Measurements from ENCODE around the gene FICD. TPM values are rescaled to one million over a fixed set of nuclear protein-coding genes. Genes with fewer than 3 reads are reported as not detected.

FICD gene
- polyA plus RNA-seq, 2 of the 4 experiments (the other 2 are of a cell fraction), result 1.7 to 2.5 TPM

- POLR2A ChIA-PET, result no interaction called here
- Histone ChIP-seq H3K4me2 (no peak overlapping the region), H3K9me3 (peaks cover 14% of the 10 kb centered on the region), H3K4me3 (no peak overlapping the region), H3K27ac (no peak overlapping the region), H3K4me1 (no peaks in the 10 kb centered on the region)
- WGBS (ENCODE audit: missing lambda C conversion rate), result 0% methylated on average over 2 of the region's 2 CpGs
- ATAC-seq, result no peak
- DNase-seq (ENCODE audit: low read depth in 1 of 2, low spot score in 1 of 2), result no peak
- FAIRE-seq, result no peak
- no peak for TF ChIP-seq RNF2 (IDR thresholded peaks at IDR 0.05; ENCODE audit: borderline replicate concordance, low read depth)
- TF ChIP-seq FOSL2 (IDR thresholded peaks at IDR 0.05), result no peak
- TF ChIP-seq FOSL2 (CRISPR knock-in tag; IDR thresholded peaks at IDR 0.05), result no peak
- no peak for TF ChIP-seq CEBPB (IDR thresholded peaks at IDR 0.05)
- TF ChIP-seq HEYL (CRISPR knock-in tag; IDR thresholded peaks at IDR 0.05), result no peak
- no peak for TF ChIP-seq MYC (IDR thresholded peaks at IDR 0.05; ENCODE audit: borderline replicate concordance, low read length)
- no peak for TF ChIP-seq HDAC2 (IDR thresholded peaks at IDR 0.05)
- TF ChIP-seq BCL3 (IDR thresholded peaks at IDR 0.05), result no peak
- TF ChIP-seq HOXA7 (CRISPR knock-in tag; IDR thresholded peaks at IDR 0.05), result no peak
- TF ChIP-seq USF2 (IDR thresholded peaks at IDR 0.05), result no peak
- CTCF ChIA-PET, result interaction anchor here (0.6 to 1.4 kb wide), 2 partner anchors 10 to 287 kb away, joined by 3 to 4 read pairs; no protein-coding TSS in a partner anchor
Observed at GRCh38 chr12:108502922-108503321, 12.2 kb upstream of the FICD start.

GRCh38 chr12:108505129-108505528 is 9.9 kb upstream of the FICD start:
- Histone ChIP-seq H3K4me1 (no peaks in the 10 kb centered on the region), H3K27ac (no peak overlapping the region), H3K9me3 (peaks cover 23% of the 10 kb centered on the region), H3K4me2 (no peak overlapping the region), H3K4me3 (no peak overlapping the region)
- ATAC-seq (no peak), DNase-seq (ENCODE audit: low read depth in 1 of 2, low spot score in 1 of 2) (no peak), FAIRE-seq (no peak)
- TF ChIP-seq KDM1A (IDR thresholded peaks at IDR 0.05; ENCODE audit: low read depth) (no peak), HEYL (CRISPR knock-in tag; IDR thresholded peaks at IDR 0.05) (no peak), CBX2 (IDR thresholded peaks at IDR 0.05; ENCODE audit: borderline replicate concordance, low read depth) (no peak), FOSL2 (IDR thresholded peaks at IDR 0.05) (no peak), FOSL2 (CRISPR knock-in tag; IDR thresholded peaks at IDR 0.05) (no peak), FOXS1 (CRISPR knock-in tag; IDR thresholded peaks at IDR 0.05) (no peak), REST (IDR thresholded peaks at IDR 0.05) (no peak), HOXB5 (CRISPR knock-in tag; IDR thresholded peaks at IDR 0.05) (no peak), RAD21 (conservative IDR thresholded peaks at IDR 0.05 in 1 of 2, IDR thresholded peaks at IDR 0.05 in 1 of 2) (no peak), CHD4 (IDR thresholded peaks at IDR 0.05; ENCODE audit: borderline replicate concordance) (no peak), EHF (CRISPR knock-in tag; IDR thresholded peaks at IDR 0.05) (no peak), CEBPB (IDR thresholded peaks at IDR 0.05) (no peak), ATOH8 (CRISPR knock-in tag; IDR thresholded peaks at IDR 0.05; ENCODE audit: low read depth) (no peak), RFX5 (IDR thresholded peaks at IDR 0.05) (no peak), HES2 (IDR thresholded peaks at IDR 0.05) (no peak)
- CTCF ChIA-PET, result interaction anchor here (10.8 kb wide), 1 partner anchor 514 kb away, joined by 113 read pairs; no protein-coding TSS in a partner anchor
- POLR2A ChIA-PET, result no interaction called here
- WGBS (ENCODE audit: missing lambda C conversion rate), result 42% methylated on average over 7 of the region's 7 CpGs

Data from A549 (cell line).